GM18498 (cell line): ENCODE results near the gene TBX5.

Experiments used
- ATAC-seq: cut with Tn5 transposase; IDR thresholded peaks from one replicate; pipeline ENCODE4 v1.9.1; 2021; ENCODE audit warnings: mild to moderate bottlenecking, moderate library complexity; ENCODE audit not compliant: unreplicated experiment

TBX5 gene

DNA sequence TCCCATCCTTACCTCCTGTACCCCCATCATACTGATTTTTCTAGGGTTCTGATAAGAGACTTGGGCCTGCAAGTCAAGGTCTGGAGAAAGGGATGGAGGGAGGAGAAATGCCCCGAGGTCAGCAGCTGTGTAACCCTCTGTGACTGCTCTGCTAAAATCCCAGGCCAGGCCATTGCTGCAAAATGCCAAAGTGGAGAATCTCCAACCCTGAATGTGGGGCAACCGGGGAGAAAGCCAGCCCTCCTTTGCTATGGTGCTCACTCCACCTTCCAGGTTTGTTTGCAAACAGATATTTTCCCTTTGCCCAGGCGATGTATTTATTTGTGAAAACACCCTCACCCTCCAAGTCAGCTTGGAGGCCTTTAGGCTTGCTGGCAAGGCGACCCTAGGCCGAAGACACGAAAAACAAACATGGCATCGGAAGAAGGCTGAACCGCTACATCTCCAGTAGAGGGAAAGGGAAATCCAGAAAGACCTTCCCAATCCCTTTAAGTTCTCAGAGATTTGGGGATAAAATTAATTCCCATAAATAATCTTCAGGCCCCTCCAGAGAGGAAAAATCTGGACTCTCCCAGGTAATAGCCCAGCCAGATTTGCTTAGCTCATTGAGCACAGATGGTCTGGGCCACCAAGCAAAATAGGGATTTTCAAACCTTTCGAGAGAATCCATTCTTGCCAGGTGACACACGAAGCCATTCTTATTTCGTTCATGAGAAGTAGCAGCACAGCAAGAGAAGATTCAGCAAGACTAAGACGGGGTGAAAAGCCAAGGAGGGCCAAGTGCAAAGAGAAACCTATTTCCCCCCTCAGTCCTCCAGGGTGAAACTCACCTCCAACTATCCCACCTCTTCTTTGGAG is 1.3 kb upstream of the TBX5 start:
- ATAC-seq, result no peak

DNA sequence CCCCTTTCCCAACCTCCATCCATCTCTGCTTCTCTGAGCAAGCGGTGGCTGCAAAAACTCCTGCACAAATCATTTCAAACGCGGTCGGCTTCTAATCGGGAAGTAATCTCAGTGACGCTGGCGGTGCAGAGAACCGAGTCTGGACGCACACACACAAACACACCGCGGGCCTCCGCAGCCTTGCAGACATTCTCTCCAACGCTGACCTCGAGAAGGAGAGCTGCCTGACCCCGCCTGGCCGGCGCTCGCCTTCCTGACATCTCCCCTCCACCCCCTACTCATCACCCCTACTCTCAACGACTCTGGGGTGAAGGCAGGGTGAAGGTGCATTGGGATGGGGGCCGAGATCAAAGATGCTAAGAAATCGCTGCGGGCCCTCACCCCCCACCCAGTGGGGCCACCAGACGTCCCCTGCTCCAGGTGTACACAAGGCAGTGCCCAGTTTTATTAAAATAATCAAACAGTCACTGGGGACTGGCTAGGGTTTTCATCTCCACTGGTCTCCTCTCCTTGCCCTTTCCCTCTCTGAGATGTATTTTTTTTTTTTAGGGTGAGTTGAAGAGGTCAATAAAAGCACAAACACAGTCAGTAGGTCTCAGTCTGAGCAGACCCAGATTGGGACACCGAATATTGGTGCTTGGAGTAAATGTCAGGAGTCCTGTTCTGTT is 506 bp upstream of the TBX5 start:
- no peak for ATAC-seq

DNA sequence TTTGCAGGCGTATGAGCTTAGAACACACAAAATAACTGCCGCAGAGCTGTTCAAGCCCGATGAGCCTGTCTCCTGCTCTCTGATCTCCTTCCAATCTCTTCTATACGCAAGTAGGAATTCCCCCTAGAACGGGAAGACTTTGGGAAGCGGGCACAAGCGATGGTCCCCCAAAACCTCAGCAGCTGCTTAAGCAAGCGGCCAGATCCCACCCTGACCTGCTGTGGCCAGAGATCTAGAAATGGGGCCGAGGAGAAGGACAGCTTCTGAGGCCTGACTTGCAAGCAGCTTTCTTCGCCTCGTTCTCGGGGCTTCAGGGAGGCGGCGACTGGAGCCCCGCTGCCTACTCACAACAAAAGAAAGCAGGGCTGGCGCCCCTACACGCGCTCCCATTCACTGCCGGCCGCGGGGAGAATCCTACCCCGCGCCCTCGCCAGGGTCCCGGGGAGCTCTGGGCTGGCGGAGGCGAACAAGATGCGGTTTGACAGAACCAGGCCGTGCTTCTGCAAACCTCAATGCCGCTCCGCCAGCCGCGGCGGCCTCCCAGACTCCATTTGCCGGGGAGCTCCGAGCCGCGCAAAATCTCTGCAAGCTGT is 922 bp downstream of the TBX5 start:
- no peak for ATAC-seq

DNA sequence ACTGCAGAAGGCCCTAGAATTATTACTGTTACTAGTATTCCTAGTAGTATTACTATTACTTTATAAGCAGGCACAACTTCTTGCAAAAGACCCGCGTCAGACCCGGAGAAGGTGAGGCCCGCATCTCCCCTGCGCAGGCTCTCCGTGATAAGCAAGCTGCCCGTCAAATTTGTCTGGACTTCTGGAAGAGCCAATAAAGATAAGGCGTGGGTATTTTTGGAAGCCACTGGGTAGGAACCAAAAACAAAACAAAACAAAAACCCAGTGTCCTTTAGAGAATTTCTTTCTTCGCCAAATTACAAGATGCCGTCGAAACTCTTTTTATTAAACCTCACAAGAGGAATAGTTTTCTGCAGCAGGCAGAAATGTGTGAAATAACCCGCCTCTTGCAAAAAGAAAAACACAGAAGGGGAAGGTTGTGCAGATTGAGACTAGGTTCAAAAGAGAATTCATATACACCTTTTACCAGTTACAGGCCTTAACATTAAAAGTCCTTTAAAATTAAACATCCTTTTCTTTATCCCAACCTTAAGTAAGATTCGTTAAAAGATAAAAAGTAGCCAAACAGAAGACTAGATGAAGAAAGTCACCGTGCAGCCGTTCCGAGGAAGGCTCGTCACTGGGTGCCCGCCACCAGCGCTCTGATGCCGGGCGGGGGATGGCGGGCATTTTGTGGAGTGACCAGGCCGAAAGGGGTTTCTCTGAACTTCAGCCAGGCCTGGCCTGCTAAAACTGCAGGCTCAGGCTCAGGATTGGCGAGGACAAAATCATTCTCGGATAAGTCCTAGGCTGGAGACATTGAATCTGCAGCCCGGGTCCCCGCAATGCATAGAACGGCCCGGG is 1.6 kb downstream of the TBX5 start:
- ATAC-seq, result no peak

DNA sequence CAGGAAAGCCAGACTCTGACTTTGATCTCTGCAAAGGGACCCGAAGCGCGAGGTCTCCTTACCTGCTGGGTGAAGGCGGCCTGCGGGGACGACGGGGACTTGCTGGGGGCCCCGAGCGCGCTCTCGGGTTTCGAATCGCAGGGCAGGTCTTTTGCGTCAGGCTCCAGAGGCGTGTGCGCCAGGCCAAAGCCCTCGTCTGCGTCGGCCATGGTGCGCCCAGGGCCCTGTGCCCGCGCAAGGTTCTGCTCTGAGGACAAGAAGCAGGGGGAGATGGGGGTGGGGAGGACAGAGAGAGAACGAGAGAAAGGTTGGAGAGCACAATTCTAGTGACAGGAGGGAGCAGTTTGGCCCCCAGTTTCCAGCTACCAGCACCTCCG is 2.3 kb downstream of the TBX5 start:
- ATAC-seq, result no peak

DNA sequence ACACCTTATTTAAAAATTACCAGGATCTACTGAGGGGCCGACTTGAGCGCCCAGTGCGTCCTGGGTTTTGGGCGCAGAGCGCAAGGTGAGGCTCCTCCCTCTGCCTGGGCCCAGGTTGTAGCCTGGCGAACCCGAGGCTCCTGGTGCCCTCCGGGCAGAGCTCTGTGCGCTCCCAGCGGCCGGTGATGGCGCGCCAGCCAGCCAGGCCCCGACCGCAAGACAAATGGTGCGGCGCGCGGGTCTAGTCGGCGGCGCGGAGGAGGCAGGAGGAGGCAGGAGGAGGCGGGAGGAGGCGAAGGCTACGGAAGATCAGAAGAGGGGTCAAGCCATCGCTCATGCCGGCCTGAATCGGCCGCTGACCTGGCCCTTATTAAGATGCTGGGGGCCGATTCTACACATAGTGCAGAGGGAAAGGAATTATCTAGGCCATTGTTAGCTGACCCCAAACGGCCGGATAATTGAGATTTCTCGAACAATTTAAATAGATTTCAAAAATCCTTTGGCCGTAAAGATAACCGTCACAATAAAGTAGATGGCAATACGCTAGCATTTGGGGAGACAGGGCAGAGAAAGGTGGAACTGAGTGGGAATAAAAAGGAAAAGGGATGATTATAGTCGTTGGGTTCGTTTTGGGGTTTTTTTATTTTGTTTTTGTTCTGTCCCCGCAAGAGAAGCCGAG is 2.8 kb downstream of the TBX5 start:
- ATAC-seq, result no peak

DNA sequence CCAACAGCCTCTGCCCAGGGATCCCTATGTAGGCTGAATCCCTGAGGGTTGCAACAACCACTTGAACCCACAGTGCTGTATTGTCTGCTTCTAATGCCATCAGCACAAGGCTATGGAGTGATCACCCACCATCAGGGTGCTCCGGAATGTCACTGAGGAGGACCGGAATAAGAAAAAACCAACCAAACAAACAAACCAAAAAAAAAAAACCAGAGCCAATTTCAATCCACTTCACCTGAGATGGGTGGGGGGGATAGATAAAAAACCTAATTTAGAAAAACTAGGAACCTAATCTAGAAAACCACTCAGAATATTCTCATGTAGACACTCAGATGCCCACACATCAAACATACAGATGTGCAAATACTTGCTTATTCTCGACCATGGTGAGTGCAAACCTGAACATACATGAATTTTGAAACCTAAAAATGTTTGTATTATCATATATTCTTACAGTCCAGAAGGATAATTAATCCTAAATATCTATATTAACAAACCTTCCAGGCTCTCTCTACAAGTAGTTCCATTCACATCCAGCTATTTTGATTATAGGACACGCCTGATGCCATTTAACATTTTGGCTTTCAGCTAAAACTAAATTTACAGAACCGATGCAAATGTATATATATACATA is 3.7 kb downstream of the TBX5 start:
- ATAC-seq, result no peak

DNA sequence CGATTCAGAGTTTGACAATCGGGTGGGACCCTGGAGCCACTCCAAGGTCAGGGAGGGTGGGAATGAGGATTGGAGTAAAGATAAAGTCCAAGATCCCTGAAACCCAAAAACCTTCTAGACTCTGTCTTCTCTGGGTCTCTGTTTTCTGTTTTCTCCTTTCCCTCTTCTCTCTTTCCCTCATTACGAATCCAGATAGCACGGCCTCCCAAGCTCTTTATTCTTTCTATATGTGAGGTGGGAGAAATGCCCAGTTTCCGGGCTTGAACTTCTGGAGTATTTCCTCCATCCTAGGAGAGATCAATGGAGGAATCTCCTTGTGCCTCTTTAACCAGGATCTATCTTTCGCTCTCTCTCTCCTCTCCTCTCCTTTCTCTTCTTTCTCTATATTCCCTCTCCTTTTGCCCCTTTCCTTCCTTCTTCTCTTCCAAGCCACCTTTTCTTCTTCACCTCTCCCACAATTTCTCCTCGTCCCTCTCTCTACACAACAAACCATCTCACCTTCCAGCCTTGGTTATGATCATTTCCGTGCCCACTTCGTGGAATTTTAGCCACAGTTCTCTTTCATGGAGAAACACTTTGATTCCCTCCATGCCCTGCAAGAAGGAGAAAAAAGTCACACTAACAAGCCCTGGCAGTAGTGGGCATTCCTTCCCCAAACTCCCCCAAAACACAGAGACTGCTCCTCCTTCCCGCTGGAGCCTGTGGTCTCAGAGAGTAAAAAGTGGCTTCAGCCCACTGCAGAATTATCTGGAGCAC is 4.4 kb downstream of the TBX5 start:
- ATAC-seq, result no peak

DNA sequence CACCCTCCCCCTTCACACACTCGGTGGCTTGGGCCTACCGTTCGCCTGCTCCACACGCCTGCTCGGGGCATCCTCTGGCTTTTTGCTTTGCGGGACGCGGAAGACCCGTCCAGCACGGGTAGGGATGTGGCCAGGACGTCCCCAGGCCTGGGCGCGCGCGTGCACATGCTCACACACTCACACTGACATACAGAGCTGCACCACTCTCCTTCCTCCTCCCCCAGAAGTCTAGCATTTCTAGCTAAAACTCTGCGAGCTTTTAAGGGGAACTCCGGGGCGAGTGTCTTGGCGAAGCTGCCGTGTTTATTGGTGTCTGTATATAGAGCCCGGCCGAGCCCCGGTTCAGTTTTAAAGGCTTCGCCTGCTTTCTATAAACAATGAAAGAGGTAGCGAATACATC is 5.0 kb downstream of the TBX5 start:
- no peak for ATAC-seq

DNA sequence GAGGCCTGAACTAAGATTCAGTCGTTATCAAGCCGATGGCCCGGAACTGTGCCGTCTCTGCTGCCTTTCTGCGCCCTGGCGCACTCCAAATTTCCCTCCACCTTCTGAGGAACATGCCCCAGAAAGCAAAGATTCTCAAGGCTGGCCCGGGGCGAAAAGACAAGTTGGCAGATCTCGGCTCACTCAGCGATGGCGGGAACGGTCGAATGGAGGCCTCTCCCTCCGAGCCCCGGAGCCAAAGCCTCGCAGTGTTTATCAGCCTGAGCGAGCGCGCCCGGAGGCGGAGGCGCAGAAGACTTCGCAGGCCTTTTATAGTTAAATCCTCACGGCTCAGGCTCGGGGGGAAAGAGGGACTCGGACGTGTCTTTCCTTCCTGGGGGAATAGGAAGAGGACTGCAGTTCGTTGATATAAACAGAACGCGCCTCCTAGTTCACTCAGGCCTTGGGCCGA is 5.6 kb downstream of the TBX5 start:
- ATAC-seq, result no peak

DNA sequence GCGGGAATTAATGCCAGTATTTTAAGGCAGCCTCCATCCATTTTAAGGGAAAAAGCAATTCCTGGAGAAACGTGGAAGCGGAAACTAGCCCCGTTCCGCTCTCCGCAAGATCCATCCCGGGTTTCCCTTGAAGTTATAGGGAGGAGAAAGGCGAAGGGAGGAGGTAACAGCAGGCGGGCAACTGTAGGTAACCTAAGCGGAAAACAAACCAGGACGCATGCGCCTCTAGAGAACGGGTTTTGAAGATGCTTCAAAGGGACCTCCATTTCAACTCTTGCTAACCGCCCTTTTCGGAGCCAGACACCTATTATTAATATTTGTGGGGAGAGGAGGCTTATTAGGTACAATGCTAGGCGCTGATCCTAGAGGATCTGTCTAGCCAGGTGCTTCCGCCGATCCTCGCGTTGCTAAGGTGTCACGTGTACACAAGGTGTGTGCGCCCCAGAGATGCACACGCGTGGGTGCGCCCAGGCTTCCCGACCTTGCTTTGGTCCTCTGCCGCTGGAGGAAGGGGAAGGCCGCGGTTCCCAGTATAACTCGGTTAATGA is 6.2 kb downstream of the TBX5 start:
- ATAC-seq, result no peak

DNA sequence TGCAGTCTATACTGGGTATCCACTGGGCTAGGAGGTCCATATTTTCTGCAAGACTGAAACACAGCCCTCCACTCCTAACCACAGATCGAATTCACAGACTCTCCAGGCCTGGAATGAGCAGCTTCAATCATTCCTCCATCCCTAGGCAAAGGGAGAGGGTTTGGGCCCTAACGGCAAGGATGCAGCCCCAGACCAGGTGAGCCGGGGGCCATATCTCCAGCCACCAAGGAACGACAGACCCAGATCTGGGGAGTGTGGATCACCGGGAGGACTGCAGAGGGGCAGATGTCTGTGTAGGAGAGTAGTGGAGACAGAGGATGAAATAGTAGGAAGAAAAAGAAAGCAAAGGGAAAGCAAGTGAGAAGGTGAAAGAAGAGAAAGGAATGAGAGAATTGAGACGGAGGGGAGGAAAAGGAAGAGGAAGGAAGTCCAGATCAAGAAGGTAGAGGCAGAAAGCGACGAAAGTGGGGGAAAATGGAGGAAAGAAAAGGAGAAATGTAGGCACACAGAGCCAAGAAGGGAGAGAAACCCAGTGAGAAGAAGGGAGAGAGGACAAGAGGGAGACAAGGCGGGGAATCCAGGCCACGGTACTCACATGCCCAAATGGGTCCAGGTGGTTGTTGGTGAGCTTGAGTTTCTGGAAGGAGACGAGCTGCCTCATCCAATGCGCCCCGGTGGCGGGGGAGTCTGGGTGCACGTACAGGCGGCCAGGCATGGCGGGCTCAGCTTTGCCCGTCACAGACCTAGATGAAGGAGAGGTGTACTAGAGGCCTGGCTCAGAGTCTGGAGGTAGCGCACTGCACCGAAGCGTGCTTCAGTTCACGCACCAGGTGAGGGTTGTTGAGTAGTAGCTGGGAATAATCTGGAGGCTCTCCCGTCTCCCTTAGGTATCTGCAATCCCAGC is 7.7 kb downstream of the TBX5 start:
- ATAC-seq, result no peak

DNA sequence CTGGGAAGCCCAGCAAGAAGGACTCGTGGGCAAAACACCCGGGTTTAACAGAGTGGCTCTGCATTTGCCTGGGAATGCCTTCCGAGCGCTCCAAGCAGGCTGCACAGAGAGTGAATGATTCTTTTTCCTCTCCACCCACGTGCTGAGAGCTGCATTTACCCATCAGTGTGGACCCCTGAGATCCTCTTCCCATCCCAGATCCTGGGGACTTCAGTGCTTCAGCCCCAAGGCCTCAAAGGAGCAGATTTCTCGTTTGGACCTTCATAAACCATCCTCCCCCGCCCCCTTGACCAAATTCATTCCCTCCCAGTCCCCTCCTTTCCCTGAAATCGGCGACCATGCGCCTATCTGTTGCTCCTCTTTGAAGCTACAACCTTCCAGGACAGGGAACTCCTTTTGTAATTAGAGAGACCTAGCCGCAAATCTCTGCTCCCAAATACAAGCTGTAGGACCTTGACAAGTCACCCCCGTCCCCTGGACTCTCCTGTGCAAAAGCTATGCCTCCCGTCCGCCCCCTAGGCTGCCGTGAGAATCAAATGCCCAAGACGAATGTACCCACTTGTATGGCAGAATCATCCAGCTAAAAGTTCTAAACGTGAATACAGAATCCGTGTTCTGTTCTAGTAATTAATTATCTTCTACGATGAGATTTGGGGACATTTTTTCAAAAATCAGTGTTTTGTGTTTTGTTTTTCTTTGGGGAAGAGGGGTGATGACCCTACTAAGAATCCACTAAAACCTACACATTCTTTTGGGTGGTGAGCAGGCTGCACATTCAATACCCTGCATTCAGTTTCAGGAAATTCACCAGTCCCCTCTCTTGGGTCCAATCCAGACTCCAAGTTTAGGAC is 8.8 kb downstream of the TBX5 start:
- ATAC-seq, result no peak

DNA sequence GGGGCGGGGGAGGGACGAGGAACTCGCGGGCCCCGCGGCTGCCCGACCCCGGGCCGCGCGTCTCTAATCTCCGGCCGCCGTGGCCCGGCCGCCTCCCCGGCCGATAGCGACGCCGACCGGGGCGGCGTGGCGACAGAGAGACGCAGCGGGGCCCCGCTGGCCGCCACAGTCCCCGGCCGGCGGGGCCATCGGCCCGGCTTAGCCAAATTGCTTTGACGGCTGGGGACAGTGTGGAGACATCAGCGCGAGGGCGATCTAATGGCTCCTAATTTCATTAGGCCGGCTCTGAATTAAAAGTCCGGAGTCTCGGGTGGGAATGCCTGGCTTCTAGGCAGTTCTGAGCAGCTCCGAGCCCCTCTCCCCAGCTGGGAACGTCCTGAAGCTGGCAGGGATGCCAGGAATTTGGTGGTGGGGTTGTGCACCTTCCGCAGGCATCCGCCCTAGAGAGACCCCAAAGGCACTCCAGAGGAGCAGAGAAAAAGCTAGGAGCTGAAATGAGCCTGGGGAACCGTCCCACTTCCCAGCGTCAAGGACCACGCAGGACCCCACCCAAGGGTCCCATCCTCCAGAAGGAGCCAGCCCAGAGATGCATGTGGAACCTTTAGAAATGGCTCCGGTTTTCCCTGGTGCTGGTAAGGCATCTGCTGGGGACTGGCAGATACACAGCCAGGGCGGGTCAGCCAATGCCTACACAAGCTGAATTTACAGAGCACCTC is 9.6 kb downstream of the TBX5 start:
- no peak for ATAC-seq

DNA sequence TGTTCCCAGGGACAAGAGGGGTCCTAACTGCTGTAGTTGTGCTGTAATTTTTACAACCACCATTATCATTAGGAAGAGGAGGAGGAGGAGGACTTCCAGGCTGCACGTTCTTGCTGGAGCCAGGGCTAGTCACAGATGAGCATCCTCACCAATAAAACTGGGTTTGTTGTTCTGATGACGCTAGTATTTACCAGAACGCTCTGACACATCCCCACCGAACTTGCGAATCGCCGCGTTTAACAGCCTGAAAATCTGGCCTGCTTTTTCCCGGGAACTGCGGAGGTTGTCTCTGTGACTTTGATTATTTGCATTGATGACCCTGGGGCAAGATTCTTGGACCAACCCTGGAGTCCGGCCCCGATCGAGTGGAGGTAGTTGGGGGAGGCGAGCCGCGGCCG is 10.2 kb downstream of the TBX5 start:
- no peak for ATAC-seq

DNA sequence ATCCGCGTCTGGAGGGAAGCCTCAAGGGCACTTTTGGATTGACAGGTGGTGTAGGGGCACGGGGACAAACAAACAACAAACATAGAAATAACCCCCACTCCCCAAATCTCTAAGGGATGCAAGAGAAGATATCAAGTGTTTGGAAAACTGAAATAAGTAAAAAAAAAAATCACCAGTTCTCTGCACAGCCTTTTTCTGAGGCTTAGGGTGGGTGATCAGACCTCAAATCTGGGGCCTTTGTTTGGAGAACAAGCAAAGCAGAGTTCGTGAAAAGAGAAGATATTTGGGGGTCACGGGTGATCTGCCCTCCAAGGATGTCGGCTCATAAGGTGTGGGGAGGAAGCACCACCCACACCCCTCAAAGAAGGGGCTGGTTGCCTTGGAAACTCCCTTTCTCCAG is 10.7 kb downstream of the TBX5 start:
- ATAC-seq, result no peak

DNA sequence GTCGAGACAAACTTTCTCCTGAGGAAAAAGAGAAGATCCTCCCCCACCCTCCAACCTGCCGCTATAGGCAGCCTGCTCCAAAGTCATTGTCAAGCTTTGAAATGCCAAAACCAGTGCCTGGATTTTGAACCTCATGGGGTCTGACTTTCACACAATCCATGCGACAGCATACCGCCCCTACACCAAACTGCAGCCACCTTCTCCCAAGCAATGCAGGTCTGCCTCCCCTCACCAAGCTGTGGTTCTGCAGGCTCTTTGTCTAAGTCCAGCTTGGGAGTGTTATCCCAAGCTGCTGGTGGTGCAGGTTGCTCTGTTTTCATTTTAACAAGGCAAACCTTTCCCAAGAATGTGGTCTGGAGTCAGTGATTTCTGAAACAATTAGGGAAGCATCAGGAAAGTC is 12.4 kb downstream of the TBX5 start:
- ATAC-seq, result no peak
